OCI-LY1 (cell line): ENCODE data around the gene AFF2.

Experiments
- H2AFZ ChIP-seq: fragments of 200-600 bp; sonication (generic), shearing (Covaris generic); 2 replicates; pipeline ENCODE4 v1.6.0; 2014; ENCODE audit warnings: antibody characterized with exemption, mild to moderate bottlenecking, low read length
- H3F3A ChIP-seq: fragments of 200-600 bp; sonication (generic), shearing (Covaris generic); 2 replicates; pipeline ENCODE4 v1.6.0; 2014; ENCODE audit warnings: mild to moderate bottlenecking, antibody characterized with exemption, low read length, moderate library complexity; ENCODE audit not compliant: insufficient read depth
- H3K27ac ChIP-seq: fragments of 200-600 bp; sonication (generic); 2 replicates; pipeline ENCODE4 v1.5.1; 2014; ENCODE audit warnings: low read length, mixed run types, mild to moderate bottlenecking, low read depth; ENCODE audit not compliant: poor library complexity, severe bottlenecking
- H3K27me3 ChIP-seq: fragments of 200-600 bp; sonication (generic); 2 replicates; pipeline ENCODE4 v1.6.0; 2014; ENCODE audit warnings: antibody characterized with exemption, mild to moderate bottlenecking, low read length, moderate library complexity; ENCODE audit not compliant: insufficient read depth
- H3K36me3 ChIP-seq: fragments of 200-600 bp; sonication (generic); 2 replicates; pipeline ENCODE4 v1.6.1; 2014; ENCODE audit warnings: mild to moderate bottlenecking, antibody characterized with exemption, low read length, moderate library complexity, mixed read lengths; ENCODE audit not compliant: insufficient read depth
- H3K4me1 ChIP-seq: fragments of 200-600 bp; sonication (generic); 2 replicates; pipeline ENCODE4 v1.5.1; 2014; ENCODE audit warnings: mild to moderate bottlenecking, low read length, moderate library complexity; ENCODE audit not compliant: insufficient read depth, severe bottlenecking
- H3K4me2 ChIP-seq: fragments of 200-600 bp; sonication (generic), shearing (Covaris generic); 2 replicates; pipeline ENCODE4 v1.6.1; 2014; ENCODE audit warnings: low read length
- H3K4me3 ChIP-seq: fragments of 200-600 bp; sonication (generic); 2 replicates; pipeline ENCODE4 v1.5.1; 2014; ENCODE audit warnings: low read length, low read depth, mild to moderate bottlenecking, mixed read lengths; ENCODE audit not compliant: poor library complexity, severe bottlenecking
- H3K79me2 ChIP-seq: fragments of 200-600 bp; shearing (Covaris generic); 2 replicates; pipeline ENCODE4 v1.6.1; 2016; ENCODE audit warnings: mixed run types, low read length, mixed read lengths; ENCODE audit not compliant: insufficient read depth
- H3K9ac ChIP-seq: fragments of 200-600 bp; sonication (generic), shearing (Covaris generic); 2 replicates; pipeline ENCODE4 v1.6.1; 2014; ENCODE audit warnings: mild to moderate bottlenecking, low read length, mixed read lengths
- H3K9me2 ChIP-seq: fragments of 200-600 bp; sonication (generic), shearing (Covaris generic); 2 replicates; pipeline ENCODE4 v1.6.1; 2014; ENCODE audit warnings: low read depth, mild to moderate bottlenecking, low read length, mixed read lengths
- H3K9me3 ChIP-seq: fragments of 200-600 bp; shearing (Covaris generic); 2 replicates; pipeline ENCODE4 v1.6.1; 2014; ENCODE audit warnings: low read length, mixed read lengths
- H4K20me1 ChIP-seq: fragments of 200-600 bp; sonication (generic), shearing (Covaris generic); 2 replicates; pipeline ENCODE4 v1.6.0; 2016; ENCODE audit warnings: mild to moderate bottlenecking, low read length; ENCODE audit not compliant: insufficient read depth
- EZH2 ChIP-seq: fragments of 200-600 bp; sonication (generic), shearing (Covaris generic); IDR thresholded peaks from 2 replicates; pipeline ENCODE4 v1.8.0; 2017; ENCODE audit warnings: borderline replicate concordance, mixed run types, mild to moderate bottlenecking, antibody characterized with exemption, low read length, moderate library complexity, mixed read lengths
- TF ChIP-seq, protein P1 (sequence below): fragments of 200-600 bp; sonication (generic), shearing (Covaris generic); IDR thresholded peaks from 2 replicates; pipeline ENCODE4 v1.5.1; 2017; ENCODE audit warnings: mild to moderate bottlenecking, antibody characterized with exemption, low read length, moderate library complexity, mixed read lengths

Gene AFF2

GRCh38 chrX:148661035-148661434 is 160.6 kb downstream of the AFF2 start:
- H3K9me2 ChIP-seq, result no peaks in the 10 kb centered on the region
- H3K36me3 ChIP-seq, result peaks cover 59% of the 10 kb centered on the region
- H3K9ac ChIP-seq, result no peak overlapping the region
- H4K20me1 ChIP-seq, result no peaks in the 10 kb centered on the region
- no peaks in the 10 kb centered on the region for H3F3A ChIP-seq
- no peak overlapping the region for H3K4me3 ChIP-seq
- H3K27ac ChIP-seq, result no peak overlapping the region
- no peak overlapping the region for H2AFZ ChIP-seq
- H3K27me3 ChIP-seq, result no peaks in the 10 kb centered on the region
- no peaks in the 10 kb centered on the region for H3K9me3 ChIP-seq
- peaks cover 20% of the 10 kb centered on the region for H3K4me1 ChIP-seq
- H3K79me2 ChIP-seq, result no peaks in the 10 kb centered on the region
- no peak for TF ChIP-seq EZH2
- TF ChIP-seq, protein P1, sequence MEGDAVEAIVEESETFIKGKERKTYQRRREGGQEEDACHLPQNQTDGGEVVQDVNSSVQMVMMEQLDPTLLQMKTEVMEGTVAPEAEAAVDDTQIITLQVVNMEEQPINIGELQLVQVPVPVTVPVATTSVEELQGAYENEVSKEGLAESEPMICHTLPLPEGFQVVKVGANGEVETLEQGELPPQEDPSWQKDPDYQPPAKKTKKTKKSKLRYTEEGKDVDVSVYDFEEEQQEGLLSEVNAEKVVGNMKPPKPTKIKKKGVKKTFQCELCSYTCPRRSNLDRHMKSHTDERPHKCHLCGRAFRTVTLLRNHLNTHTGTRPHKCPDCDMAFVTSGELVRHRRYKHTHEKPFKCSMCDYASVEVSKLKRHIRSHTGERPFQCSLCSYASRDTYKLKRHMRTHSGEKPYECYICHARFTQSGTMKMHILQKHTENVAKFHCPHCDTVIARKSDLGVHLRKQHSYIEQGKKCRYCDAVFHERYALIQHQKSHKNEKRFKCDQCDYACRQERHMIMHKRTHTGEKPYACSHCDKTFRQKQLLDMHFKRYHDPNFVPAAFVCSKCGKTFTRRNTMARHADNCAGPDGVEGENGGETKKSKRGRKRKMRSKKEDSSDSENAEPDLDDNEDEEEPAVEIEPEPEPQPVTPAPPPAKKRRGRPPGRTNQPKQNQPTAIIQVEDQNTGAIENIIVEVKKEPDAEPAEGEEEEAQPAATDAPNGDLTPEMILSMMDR, result no peak
- H3K4me2 ChIP-seq, result no peak overlapping the region

DNA sequence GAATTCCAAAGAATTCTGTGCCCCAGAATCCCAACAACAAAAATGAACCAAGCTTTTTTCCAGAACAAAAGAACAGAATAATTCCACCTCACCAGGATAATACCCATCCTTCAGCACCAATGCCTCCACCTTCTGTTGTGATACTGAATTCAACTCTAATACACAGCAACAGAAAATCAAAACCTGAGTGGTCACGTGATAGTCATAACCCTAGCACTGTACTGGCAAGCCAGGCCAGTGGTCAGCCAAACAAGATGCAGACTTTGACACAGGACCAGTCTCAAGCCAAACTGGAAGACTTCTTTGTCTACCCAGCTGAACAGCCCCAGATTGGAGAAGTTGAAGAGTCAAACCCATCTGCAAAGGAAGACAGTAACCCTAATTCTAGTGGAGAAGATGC is 161.6 kb downstream of the AFF2 start:
- H3K9ac ChIP-seq, result no peak overlapping the region
- peaks cover 65% of the 10 kb centered on the region for H3K36me3 ChIP-seq
- no peaks in the 10 kb centered on the region for H3F3A ChIP-seq
- no peaks in the 10 kb centered on the region for H3K27me3 ChIP-seq
- no peak overlapping the region for H3K4me3 ChIP-seq
- TF ChIP-seq EZH2, result no peak
- TF ChIP-seq, protein P1, result no peak
- no peaks in the 10 kb centered on the region for H3K9me2 ChIP-seq
- H3K4me1 ChIP-seq, result peaks cover 17% of the 10 kb centered on the region
- H2AFZ ChIP-seq, result no peak overlapping the region
- H3K79me2 ChIP-seq, result no peaks in the 10 kb centered on the region
- H3K9me3 ChIP-seq, result peaks cover 1% of the 10 kb centered on the region; the same call in 1 of the 2 replicates
- H4K20me1 ChIP-seq, result no peaks in the 10 kb centered on the region
- H3K4me2 ChIP-seq, result no peak overlapping the region
- H3K27ac ChIP-seq, result no peak overlapping the region

GRCh38 chrX:148664171-148664570 is 163.8 kb downstream of the AFF2 start:
- no peaks in the 10 kb centered on the region for H3K4me1 ChIP-seq
- H4K20me1 ChIP-seq, result no peaks in the 10 kb centered on the region

More at GRCh38 chrX:148664171-148664570, 163.8 kb downstream of the AFF2 start:
- Histone ChIP-seq H3K9me3 (peaks cover 3% of the 10 kb centered on the region; the same call in 1 of the 2 replicates), H3F3A (no peaks in the 10 kb centered on the region), H3K4me2 (no peak overlapping the region), H3K27ac (no peak overlapping the region), H2AFZ (no peak overlapping the region), H3K27me3 (no peaks in the 10 kb centered on the region), H3K9me2 (no peaks in the 10 kb centered on the region), H3K4me3 (no peak overlapping the region), H3K79me2 (no peaks in the 10 kb centered on the region), H3K36me3 (peaks cover 68% of the 10 kb centered on the region), H3K9ac (no peak overlapping the region)
- TF ChIP-seq, protein P1, result no peak
- TF ChIP-seq EZH2, result no peak
